ENCODE measurements around the gene MAST4. TPM values are rescaled to one million over a fixed set of nuclear protein-coding genes. Genes with fewer than 3 reads are reported as not detected.

MAST4 gene
- total and polyA plus RNA-seq, 2 of the 13 experiments (the other 11 are each of a cell fraction or from before 2014, with no cell fraction given): 3.4 to 3.7 TPM

- WGBS (ENCODE audit: low lambda C conversion rate): 90% methylated on average over 2 of the region's 2 CpGs
- H3K27ac ChIP-seq (ENCODE audit: extremely low read length, insufficient read depth, low read length): no peak overlapping the region
- H3K79me2 ChIP-seq (ENCODE audit: insufficient read depth, low read length): no peaks in the 10 kb centered on the region
- DNase-seq (ENCODE audit: low spot score) (no peak), FAIRE-seq (no peak), ATAC-seq (no peak)
- no peak overlapping the region for H3K4me3 ChIP-seq (replicated peaks in 1 of 3; ENCODE audit: insufficient read depth in 1 of 3, low read depth in 2 of 3, low read length in 3 of 3)
- 0 out of 5 replicates have a peak, but pooled peaks cover 0 to 3% of the 10 kb centered on the region in 2 experiments for H3K27me3 ChIP-seq (ENCODE audit: control insufficient read depth in 1 of 2, insufficient read depth in 2 of 2, low read length in 2 of 2)
- H3K4me2 ChIP-seq (ENCODE audit: low read depth, low read length): no peak overlapping the region
- no peaks in the 10 kb centered on the region for H3K36me3 ChIP-seq (replicated peaks in 1 of 2; ENCODE audit: control insufficient read depth in 1 of 2, insufficient read depth in 2 of 2, low read length in 2 of 2)
- no peaks in the 10 kb centered on the region for H3K9me3 ChIP-seq (ENCODE audit: low read length)
- in situ Hi-C loops (cut with HindIII; ENCODE audit: extremely low pct_ligation_motif_present, low pct_unique_long_range_greater_than_20kb): no loop called here
- H3K9ac ChIP-seq (ENCODE audit: insufficient read depth, low read depth, low read length): no peak overlapping the region
- ChIA-PET CTCF (ENCODE audit: low intra/inter-chr PET ratio, low total read pairs) (no interaction called here), POLR2A (no interaction called here)
- H4K20me1 ChIP-seq (ENCODE audit: insufficient read depth, low read length): no peaks in the 10 kb centered on the region
- TF ChIP-seq ZNF614 (CRISPR knock-in tag; IDR thresholded peaks at IDR 0.05; ENCODE audit: borderline replicate concordance): no peak
- TF ChIP-seq ZNF414 (CRISPR knock-in tag; IDR thresholded peaks at IDR 0.05): no peak
- TF ChIP-seq E2F5 (CRISPR knock-in tag; conservative IDR thresholded peaks at IDR 0.05): no peak
- TF ChIP-seq AKAP8 (CRISPR knock-in tag; IDR thresholded peaks at IDR 0.05): no peak
- no peak for TF ChIP-seq MED13 (CRISPR knock-in tag; IDR thresholded peaks at IDR 0.05)
- intact Hi-C loops (cut with micrococcal nuclease; ENCODE audit: unreplicated experiment): no loop called here
- no TSS peak for BruUV-seq (replicated peaks)
- H3K4me1 ChIP-seq (ENCODE audit: insufficient read depth, low read length): no peaks in the 10 kb centered on the region
- H2AFZ ChIP-seq (ENCODE audit: low read length): no peak overlapping the region
These were observed 373.8 kb downstream of the MAST4 start for GRCh38 chr5:66969963-66970362.

GRCh38 chr5:66972004-66972403 lies 375.8 kb downstream of the MAST4 start:
- no peak for ATAC-seq
- FAIRE-seq: no peak
- TF ChIP-seq ZNF263 (CRISPR knock-in tag; IDR thresholded peaks at IDR 0.05): no peak
- TF ChIP-seq ZNF274 (CRISPR knock-in tag; IDR thresholded peaks at IDR 0.05): no peak
- TF ChIP-seq ZNF761 (CRISPR knock-in tag; conservative IDR thresholded peaks at IDR 0.05): no peak
- no peak for TF ChIP-seq REPIN1 (CRISPR knock-in tag; IDR thresholded peaks at IDR 0.05; ENCODE audit: borderline replicate concordance, low read depth)
- TF ChIP-seq KLF16 (CRISPR knock-in tag; IDR thresholded peaks at IDR 0.05): no peak
- no peak for TF ChIP-seq ATF7 (IDR thresholded peaks at IDR 0.05)
- TF ChIP-seq ATF7 (CRISPR knock-in tag; IDR thresholded peaks at IDR 0.05): no peak
- ChIA-PET CTCF (ENCODE audit: low intra/inter-chr PET ratio, low total read pairs) (no interaction called here), POLR2A (no interaction called here)
- no peaks in the 10 kb centered on the region for H3K4me1 ChIP-seq (ENCODE audit: insufficient read depth, low read length)
- WGBS (ENCODE audit: low lambda C conversion rate): 85% methylated on average over 2 of the region's 2 CpGs
- H3K4me3 ChIP-seq (replicated peaks in 1 of 3; ENCODE audit: insufficient read depth in 1 of 3, low read depth in 2 of 3, low read length in 3 of 3): no peak overlapping the region
- intact Hi-C loops (cut with micrococcal nuclease; ENCODE audit: unreplicated experiment): no loop called here
- no peak overlapping the region for H3K27ac ChIP-seq (ENCODE audit: extremely low read length, insufficient read depth, low read length)
- BruUV-seq (replicated peaks): no TSS peak
- no peak overlapping the region for H2AFZ ChIP-seq (ENCODE audit: low read length)
- in situ Hi-C loops (cut with HindIII; ENCODE audit: extremely low pct_ligation_motif_present, low pct_unique_long_range_greater_than_20kb): no loop called here
- no peaks in the 10 kb centered on the region for H3K36me3 ChIP-seq (replicated peaks in 1 of 2; ENCODE audit: control insufficient read depth in 1 of 2, insufficient read depth in 2 of 2, low read length in 2 of 2)
- H3K4me2 ChIP-seq (ENCODE audit: low read depth, low read length): no peak overlapping the region
- 0 out of 5 replicates have a peak, but pooled peaks cover 0 to 3% of the 10 kb centered on the region in 2 experiments for H3K27me3 ChIP-seq (ENCODE audit: control insufficient read depth in 1 of 2, insufficient read depth in 2 of 2, low read length in 2 of 2)
- DNase-seq (ENCODE audit: low spot score): no peak
- H3K9me3 ChIP-seq (ENCODE audit: low read length): no peaks in the 10 kb centered on the region
- no peak overlapping the region for H3K9ac ChIP-seq (ENCODE audit: insufficient read depth, low read depth, low read length)
- H3K79me2 ChIP-seq (ENCODE audit: insufficient read depth, low read length): no peaks in the 10 kb centered on the region
- H4K20me1 ChIP-seq (ENCODE audit: insufficient read depth, low read length): no peaks in the 10 kb centered on the region

All from HepG2 (cell line).